ENCODE data around the gene AARS1.
"Not testable (repeated sequence)": the region's sequence is repeated elsewhere in the genome, so short reads cannot be mapped to it uniquely, and the experiment has no call there.

DNA sequence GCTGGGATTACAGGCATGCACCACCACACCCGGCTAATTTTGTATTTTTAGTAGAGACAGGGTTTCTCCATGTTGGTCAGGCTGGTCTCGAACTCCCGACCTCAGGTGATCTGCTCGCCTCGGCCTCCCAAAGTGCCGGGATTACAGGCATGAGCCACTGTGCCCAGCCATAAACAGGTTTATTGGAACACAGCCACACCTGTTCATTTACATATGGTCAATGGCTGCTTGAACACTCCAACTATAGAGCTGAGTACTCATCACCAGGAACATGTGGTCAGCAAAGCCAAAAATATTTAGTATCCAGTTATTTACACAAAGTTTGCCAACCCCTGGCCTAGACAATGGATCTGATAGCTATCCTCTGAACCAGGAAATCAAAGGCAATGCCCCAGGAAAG lies 29.4 kb downstream of the AARS1 start:
- not testable (repeated sequence) for TF ChIP-seq CTCF (IDR thresholded peaks at IDR 0.05; ENCODE audit: low read depth, low read length, missing input control); RXRA (IDR thresholded peaks at IDR 0.05); GABPA (IDR thresholded peaks at IDR 0.05 in 1 of 2, conservative IDR thresholded peaks at IDR 0.05 in 1 of 2); EGR1 (IDR thresholded peaks at IDR 0.05; ENCODE audit: low read depth in 2 of 2); JUND (IDR thresholded peaks at IDR 0.05); TAF1 (conservative IDR thresholded peaks at IDR 0.05); RAD21 (IDR thresholded peaks at IDR 0.05); HNF4A (conservative IDR thresholded peaks at IDR 0.05); YY1 (IDR thresholded peaks at IDR 0.05); FOXA1 (IDR thresholded peaks at IDR 0.05); ATF3 (IDR thresholded peaks at IDR 0.05); FOXA2 (IDR thresholded peaks at IDR 0.05)
- TF ChIP-seq, protein P1, sequence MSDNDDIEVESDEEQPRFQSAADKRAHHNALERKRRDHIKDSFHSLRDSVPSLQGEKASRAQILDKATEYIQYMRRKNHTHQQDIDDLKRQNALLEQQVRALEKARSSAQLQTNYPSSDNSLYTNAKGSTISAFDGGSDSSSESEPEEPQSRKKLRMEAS (IDR thresholded peaks at IDR 0.05), result not testable (repeated sequence)
- TF ChIP-seq, protein P2, sequence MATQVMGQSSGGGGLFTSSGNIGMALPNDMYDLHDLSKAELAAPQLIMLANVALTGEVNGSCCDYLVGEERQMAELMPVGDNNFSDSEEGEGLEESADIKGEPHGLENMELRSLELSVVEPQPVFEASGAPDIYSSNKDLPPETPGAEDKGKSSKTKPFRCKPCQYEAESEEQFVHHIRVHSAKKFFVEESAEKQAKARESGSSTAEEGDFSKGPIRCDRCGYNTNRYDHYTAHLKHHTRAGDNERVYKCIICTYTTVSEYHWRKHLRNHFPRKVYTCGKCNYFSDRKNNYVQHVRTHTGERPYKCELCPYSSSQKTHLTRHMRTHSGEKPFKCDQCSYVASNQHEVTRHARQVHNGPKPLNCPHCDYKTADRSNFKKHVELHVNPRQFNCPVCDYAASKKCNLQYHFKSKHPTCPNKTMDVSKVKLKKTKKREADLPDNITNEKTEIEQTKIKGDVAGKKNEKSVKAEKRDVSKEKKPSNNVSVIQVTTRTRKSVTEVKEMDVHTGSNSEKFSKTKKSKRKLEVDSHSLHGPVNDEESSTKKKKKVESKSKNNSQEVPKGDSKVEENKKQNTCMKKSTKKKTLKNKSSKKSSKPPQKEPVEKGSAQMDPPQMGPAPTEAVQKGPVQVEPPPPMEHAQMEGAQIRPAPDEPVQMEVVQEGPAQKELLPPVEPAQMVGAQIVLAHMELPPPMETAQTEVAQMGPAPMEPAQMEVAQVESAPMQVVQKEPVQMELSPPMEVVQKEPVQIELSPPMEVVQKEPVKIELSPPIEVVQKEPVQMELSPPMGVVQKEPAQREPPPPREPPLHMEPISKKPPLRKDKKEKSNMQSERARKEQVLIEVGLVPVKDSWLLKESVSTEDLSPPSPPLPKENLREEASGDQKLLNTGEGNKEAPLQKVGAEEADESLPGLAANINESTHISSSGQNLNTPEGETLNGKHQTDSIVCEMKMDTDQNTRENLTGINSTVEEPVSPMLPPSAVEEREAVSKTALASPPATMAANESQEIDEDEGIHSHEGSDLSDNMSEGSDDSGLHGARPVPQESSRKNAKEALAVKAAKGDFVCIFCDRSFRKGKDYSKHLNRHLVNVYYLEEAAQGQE (IDR thresholded peaks at IDR 0.05), result not testable (repeated sequence)
